GM18511 (cell line): ENCODE results near the gene CYP2D6.
"Not testable (repeated sequence)": the region's sequence is repeated elsewhere in the genome, so short reads cannot be mapped to it uniquely, and the experiment has no call there.

Experiments
- ATAC-seq: cut with Tn5 transposase; IDR thresholded peaks from one replicate; pipeline ENCODE4 v1.9.1; 2021; ENCODE audit warnings: mild to moderate bottlenecking, moderate library complexity; ENCODE audit not compliant: unreplicated experiment

CYP2D6 gene

GRCh38 chr22:42158456-42159132 lies 28.0 kb upstream of the CYP2D6 start:
- no peak for ATAC-seq

GRCh38 chr22:42156598-42156997 lies 26.0 kb upstream of the CYP2D6 start:
- ATAC-seq: no peak

DNA sequence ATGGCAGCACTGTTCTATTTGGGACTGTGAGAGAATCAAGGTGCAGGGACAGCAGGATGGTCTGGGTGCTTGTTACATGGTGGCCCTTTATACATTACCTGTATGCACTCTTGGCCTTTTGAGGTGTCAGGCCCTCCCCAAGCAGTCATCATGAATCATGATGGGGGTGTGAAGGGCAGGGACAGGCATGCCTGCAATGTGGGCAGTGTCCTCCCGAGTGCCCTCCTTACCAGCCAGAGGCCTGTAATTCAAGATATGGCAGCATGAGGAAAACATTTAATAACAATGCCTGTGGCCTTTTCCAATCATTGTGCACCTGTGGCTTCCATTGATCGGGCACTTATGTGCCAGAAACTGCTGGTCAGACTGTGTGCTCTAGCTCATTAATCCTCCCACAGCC lies 25.5 kb upstream of the CYP2D6 start:
- ATAC-seq: no peak

- no peak for ATAC-seq
These were observed 24.5 kb upstream of the CYP2D6 start for GRCh38 chr22:42155053-42155543.

DNA sequence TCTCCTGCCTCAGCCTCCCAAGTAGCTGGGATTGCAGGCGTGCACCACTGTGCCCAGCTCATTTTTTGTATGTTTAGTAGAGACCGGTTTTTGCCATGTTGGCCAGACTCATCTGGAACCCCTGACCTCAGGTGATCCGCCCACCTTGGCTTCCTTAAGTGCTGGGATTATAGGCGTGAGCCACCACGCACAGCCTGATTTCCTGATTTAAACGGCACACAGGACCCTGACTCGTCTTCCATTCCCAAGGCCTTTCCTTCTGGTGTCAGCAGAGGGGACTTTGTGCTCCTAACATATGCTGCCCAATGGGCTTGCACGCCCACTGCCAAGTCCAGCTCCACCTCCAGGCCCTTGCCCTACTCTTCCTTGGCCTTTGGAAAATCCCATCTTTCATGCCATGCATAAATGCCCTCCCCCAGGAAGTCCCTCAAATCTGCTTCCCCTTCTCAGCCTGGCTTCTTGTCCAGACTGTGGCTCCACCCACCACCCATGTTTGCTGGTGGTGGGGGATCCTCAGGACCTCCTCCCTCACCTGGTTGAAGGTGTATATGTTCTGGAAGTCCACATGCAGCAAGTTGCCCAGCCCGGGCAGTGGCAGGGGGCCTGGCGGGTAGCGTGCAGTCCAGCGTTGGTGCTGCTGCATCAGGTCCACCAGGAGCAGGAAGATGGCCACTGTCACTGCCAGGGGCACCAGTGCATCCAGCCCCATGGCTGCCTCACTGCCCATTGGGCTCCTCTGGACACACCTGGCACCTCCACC lies 23.9 kb upstream of the CYP2D6 start:
- no peak for ATAC-seq

DNA sequence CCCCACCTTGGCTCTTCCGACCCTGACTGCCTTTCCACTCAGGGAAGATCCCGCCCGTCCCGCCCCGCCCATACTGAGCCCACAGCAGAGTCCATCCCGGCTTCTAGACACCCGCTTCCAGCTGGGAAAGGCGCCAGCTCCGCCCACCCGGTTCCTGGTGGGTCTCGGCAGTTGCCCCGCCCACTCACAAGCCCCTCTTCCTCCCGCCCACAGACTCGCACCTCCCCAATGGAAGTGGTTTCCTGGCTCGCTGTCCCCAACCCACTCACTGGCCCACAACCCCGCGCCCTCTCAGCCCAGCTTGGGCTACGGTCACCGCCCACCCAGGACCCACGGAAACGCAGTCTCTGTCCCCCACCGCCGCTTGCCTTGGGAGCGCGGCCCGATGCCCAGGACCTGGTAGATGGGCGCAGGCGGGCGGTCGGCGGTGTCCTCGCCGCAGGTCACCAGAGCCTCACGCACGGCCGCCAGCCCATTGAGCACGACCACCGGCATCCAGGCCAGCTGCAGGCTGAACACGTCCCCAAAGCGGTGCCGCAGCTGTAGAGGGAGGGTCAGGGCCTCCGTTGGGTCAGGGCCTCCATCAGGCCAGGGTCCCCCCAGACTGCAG lies 22.2 kb upstream of the CYP2D6 start:
- ATAC-seq: no peak

GRCh38 chr22:42151924-42152635 lies 21.5 kb upstream of the CYP2D6 start:
- no peak for ATAC-seq

- ATAC-seq: no peak
These were observed 20.3 kb upstream of the CYP2D6 start for GRCh38 chr22:42150727-42151590.

GRCh38 chr22:42149798-42150197 lies 19.2 kb upstream of the CYP2D6 start:
- not testable (repeated sequence) for ATAC-seq

DNA sequence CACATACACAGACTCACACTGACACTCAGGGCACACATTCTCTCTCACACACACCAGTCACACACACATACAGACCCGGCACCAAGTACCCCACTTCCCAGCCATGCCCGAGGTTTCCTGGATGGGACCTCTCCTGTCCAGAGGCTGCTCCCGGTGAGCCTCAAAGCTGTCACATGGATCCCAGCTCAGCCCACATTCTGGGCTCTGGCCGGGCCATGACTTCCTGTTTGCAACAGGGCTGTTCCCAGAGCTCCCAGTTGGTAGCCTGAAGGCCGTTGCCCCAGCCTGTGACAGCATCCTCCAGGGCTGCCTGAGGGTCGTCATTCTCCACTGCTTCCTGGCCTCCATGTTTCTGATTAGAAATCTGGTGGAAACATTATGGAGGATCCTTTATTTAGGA lies 14.6 kb upstream of the CYP2D6 start:
- ATAC-seq: no peak

DNA sequence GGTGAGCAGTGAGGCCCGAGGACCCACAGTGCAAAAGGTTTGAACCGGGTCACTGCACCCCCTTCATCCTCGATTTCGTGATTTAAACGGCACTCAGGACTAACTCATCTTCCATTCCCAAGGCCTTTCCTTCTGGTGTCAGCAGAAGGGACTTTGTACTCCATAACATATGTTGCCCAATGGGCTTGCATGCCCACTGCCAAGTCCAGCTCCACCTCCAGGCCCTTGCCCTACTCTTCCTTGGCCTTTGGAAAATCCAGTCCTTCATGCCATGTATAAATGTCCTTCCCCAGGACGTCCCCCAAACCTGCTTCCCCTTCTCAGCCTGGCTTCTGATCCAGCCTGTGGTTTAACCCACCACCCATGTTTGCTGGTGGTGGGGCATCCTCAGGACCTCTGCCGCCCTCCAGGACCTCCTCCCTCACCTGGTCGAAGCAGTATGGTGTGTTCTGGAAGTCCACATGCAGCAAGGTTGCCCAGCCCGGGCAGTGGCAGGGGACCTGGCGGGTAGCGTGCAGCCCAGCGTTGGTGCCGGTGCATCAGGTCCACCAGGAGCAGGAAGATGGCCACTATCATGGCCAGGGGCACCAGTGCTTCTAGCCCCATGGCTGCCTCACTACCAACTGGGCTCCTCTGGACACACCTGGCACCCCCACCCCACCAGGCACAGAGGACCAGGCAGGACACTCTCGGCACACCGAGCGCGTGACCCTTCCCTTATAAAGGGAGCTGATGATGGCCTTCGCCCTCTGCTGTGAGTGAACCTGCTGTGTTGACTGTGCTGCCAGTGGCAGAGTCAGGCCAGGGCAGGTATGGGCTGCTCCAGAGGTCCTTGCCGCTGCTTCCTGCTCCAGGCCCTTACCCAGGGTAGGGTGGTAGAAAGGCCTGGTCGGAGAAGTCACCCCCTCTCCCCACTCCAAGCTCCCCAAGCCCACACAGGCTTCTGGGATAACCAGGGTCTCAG lies 13.5 kb upstream of the CYP2D6 start:
- not testable (repeated sequence) for ATAC-seq

DNA sequence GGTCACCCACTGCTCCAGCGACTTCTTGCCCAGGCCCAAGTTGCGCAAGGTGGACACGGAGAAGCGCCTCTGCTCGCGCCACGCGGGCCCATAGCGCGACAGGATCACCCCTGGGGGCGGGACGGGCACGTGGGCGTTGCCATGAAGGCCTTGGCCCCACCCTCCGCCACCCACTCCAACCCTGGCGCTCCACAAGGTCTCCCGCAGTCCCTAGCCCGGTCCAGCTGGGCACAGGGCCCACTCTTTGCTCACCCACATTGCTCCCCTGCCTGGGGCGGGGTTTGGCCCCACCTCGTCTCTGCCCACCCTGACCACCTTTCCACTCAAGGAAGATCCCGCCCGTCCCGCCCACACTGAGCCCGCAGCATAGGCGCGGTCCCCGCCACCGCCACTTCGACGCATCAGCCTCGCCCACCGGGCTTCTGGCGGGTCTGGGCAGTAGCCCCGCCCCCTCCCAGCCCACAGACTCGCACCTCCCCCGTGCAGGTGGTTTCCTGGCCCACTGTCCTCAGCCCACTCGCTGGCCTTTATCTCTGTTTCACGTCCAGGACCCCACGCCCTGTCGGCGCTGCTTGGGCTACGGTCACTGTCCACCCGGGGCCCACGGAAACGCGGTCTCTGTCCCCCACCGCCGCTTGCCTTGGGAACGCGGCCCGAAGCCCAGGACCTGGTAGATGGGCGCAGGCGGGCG lies 12.3 kb upstream of the CYP2D6 start:
- ATAC-seq: no peak

GRCh38 chr22:42141307-42142057 lies 10.9 kb upstream of the CYP2D6 start:
- ATAC-seq: not testable (repeated sequence)

- not testable (repeated sequence) for ATAC-seq
These were observed 9.5 kb upstream of the CYP2D6 start for GRCh38 chr22:42140153-42140552.

GRCh38 chr22:42139508-42139907 lies 8.9 kb upstream of the CYP2D6 start:
- not testable (repeated sequence) for ATAC-seq

DNA sequence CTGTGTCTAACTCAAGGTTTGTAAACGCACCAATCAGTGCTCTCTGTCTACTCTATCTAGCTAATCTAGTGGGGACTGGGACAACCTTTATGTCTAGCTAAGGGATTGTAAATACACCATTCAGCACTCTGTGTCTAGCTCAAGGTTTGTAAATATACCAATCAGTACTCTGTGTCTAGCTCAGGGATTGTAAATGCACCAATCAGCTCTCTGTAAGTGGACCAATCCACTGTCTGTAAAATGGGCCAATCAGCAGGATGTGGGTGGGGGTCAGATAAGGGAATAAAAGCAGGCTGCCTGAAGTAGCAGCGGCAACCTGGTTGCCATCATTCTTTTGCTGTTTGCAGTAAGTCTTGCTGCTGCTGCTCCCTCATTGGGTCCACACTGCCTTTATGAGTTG lies 8.4 kb upstream of the CYP2D6 start:
- ATAC-seq: no peak

GRCh38 chr22:42138122-42138770 lies 7.6 kb upstream of the CYP2D6 start:
- ATAC-seq: no peak
